Glomerular visceral epithelial cell (primary cell): ENCODE data around the gene SHANK1.
"Not testable (repeated sequence)": the region's sequence is repeated elsewhere in the genome, so short reads cannot be mapped to it uniquely, and the experiment has no call there.

Experiments used
- DNase-seq: peaks from one replicate; pipeline ENCODE4 v3.0.0-alpha.2; 2016; ENCODE audit errors: extremely low spot score

Gene SHANK1

GRCh38 chr19:50633973-50634372 is 85.6 kb downstream of the SHANK1 start:
- DNase-seq, result no peak

- DNase-seq, result no peak
These were observed 86.2 kb downstream of the SHANK1 start for GRCh38 chr19:50633359-50633758.

- DNase-seq, result no peak
These were observed 87.3 kb downstream of the SHANK1 start for GRCh38 chr19:50632151-50632835.

GRCh38 chr19:50629801-50630200 is 89.8 kb downstream of the SHANK1 start:
- no peak for DNase-seq

- DNase-seq, result no peak
These were observed 90.4 kb downstream of the SHANK1 start for GRCh38 chr19:50629194-50629593.

GRCh38 chr19:50628551-50628950 is 91.1 kb downstream of the SHANK1 start:
- no peak for DNase-seq

- DNase-seq, result no peak
These were observed 91.5 kb downstream of the SHANK1 start for GRCh38 chr19:50628146-50628545.

- DNase-seq, result no peak
These were observed 92.8 kb downstream of the SHANK1 start for GRCh38 chr19:50626795-50627194.

- no peak for DNase-seq
These were observed 93.6 kb downstream of the SHANK1 start for GRCh38 chr19:50626011-50626410.

- no peak for DNase-seq
These were observed 94.5 kb downstream of the SHANK1 start for GRCh38 chr19:50624949-50625600.

- DNase-seq, result not testable (repeated sequence)
These were observed 99.2 kb downstream of the SHANK1 start for GRCh38 chr19:50620394-50620906.

- DNase-seq, result not testable (repeated sequence)
These were observed 100.4 kb downstream of the SHANK1 start for GRCh38 chr19:50619184-50619583.

- DNase-seq, result not testable (repeated sequence)
These were observed 101.2 kb downstream of the SHANK1 start for GRCh38 chr19:50618379-50618778.

- DNase-seq, result not testable (repeated sequence)
These were observed 106.8 kb downstream of the SHANK1 start for GRCh38 chr19:50612504-50613404.
